GM18526 (cell line): ENCODE measurements around the gene LIPF.

Source experiments
- POLR2A ChIP-seq: IDR thresholded peaks from 3 replicates; pipeline ENCODE4 v1.6.1; 2011; ENCODE audit not compliant: insufficient read length; ENCODE audit errors: extremely low read depth

LIPF gene

GRCh38 chr10:88728107-88728763, 64.0 kb downstream of the LIPF start:
- TF ChIP-seq POLR2A, result no peak
